Fibroblast of skin of left biceps (primary cell): ENCODE results near the gene GDPD5.

Source experiments
- DNase-seq, 2 experiments: peaks; one replicate each; pipeline ENCODE4 v3.0.0-alpha.2; 2013; ENCODE audit warnings: low read depth in 2 of 2

GDPD5 gene

GRCh38 chr11:75558939-75559843, 33.5 kb upstream of the GDPD5 start:
- peak; percentile 85 to 88 for DNase-seq

DNA sequence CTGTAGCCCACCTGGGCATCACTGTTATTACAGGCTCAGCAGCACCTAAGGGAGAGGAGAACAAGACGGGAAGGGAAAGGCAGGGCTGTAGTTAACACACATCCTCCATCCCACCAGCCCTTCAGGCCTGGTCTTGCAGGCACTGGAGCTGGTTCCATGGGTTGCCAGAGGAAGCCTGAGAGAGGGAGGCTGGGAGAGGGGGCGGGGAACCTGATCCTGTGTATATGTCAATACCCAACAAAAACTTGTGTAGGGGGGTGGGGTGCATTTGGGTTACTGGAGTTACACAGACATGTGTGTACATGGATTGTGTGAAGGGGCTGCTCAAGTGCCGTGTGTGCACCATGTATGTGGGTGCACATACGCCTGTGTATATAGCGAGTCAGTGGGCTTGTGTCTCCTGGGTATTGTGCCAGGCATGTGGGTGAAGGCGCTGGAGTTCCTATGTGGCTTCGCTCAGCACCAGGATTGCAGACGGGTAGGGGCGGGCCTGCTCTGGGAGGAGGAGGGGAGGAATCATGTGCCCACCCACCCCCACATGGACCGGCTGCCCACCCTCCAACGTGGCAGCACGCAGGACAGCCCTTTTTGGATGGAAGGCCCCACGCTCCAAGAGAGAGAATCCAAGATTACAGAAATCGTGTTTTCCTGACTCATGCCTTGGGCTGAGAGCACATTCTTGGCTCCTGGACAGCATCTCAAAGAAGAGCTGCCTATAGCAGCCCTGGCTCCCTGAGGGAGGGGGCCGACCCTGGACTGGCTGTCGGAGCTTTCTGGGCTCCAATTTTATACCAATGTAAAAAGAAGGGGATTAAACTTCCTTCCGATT, 32.1 kb upstream of the GDPD5 start:
- DNase-seq = peak; percentile 94

- DNase-seq = no peak
Observed at GRCh38 chr11:75556275-75556674, 30.5 kb upstream of the GDPD5 start.

- DNase-seq = no peak
Observed at GRCh38 chr11:75555079-75555811, 29.5 kb upstream of the GDPD5 start.

DNA sequence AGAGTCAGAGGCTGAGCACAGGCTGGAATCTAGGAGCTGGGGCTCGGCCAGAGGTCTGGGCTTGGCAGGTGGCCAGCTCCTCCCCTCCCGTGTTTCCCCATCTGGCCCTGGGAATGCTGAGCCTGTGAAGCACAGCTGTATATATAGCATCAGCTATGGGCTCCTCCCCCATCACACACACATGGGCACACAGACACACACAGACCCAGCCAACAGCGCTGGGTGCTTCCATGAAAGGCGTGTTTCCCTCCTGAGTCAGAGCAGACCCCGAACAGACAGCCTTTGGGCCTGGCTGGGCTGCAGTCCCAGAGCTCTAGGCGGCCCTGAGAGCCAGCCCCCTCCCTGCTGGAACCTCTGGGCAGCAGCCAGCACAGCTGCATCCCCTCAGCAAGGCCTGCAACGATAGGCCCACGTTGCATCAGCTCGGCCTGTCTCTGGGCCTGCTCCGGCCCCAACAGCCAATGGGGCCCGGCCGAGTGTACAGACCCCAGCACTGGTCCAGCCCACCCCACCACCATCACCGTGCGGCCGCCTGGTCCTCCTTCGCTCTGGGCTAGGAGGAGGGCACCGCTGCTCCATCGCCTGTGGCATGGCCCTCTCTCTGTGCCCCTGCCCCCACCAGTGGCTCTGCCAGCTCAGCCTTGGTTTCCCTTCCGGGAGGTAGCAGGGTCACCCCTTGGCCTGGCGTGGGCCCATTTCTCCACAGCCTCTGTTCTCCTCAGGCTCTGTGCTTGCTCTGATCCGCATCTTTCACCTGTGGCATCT, 28.7 kb upstream of the GDPD5 start:
- DNase-seq = peak; percentile 100

GRCh38 chr11:75553889-75554257, 28.1 kb upstream of the GDPD5 start:
- DNase-seq = no peak

- no peak for DNase-seq
Observed at GRCh38 chr11:75553182-75553581, 27.4 kb upstream of the GDPD5 start.

DNA sequence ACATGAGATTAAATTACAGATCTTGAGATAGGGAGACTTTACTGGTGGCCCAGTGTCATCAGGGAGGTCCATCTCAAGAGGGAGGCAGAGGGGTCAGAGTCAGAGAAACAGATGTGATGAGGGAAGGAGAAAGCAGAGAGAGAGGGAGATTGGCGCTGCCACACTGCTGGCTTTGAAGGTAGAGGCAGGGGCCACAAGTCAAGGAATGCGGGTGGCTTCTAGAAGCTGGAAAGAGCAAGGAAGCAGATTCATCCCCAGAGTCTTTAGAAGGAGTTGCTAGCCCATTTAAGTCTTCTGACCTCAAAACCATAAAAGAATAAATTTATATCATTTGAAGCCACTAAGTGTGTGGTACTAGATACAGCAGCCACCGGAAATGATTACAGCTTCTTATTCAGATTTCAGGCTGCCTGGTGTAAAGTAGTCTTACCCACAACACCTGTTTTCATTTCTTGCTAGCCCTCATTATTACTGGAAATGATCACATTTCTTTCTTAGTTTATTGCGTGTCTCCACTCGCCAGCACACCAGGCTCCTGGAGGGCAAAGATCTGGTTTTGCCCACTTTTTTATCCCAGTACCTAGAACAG, 23.7 kb upstream of the GDPD5 start:
- DNase-seq = no peak

DNA sequence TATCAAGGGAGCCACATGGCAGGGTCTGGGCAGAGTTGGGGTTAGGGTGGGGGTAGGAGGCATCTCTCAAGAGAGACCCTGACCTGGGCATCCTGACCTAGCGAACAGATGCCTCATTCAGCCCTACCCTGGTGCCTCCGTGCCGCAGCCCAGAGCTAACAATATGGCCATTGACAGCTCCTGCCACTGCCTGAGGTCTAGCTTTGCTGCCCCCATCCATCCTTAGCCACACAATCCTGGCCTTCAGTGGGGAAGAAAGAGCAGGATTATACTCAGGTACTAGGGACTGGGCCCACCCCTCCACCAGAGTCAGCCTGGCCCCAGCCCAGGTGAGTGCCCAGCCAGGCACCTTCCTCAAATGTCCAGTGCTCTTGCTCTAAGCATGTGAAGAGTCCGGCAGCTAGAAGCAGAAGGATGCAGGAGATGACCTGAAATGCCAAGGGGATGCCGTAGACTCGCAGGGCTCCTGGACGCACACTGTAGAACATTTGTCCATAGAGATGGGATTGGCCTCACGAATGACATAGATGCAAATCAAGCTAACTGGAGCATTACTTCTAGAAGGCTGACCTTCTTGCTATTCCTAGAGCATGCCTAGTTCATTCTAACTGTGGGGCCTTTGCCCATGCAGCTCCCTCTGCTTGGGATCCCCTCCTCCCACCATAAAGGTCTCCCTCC, 23.0 kb upstream of the GDPD5 start:
- DNase-seq = no peak

- DNase-seq = no peak
Observed at GRCh38 chr11:75547617-75548058, 21.9 kb upstream of the GDPD5 start.

- no peak for DNase-seq
Observed at GRCh38 chr11:75547177-75547576, 21.4 kb upstream of the GDPD5 start.

- no peak for DNase-seq
Observed at GRCh38 chr11:75543806-75544205, 18.1 kb upstream of the GDPD5 start.

GRCh38 chr11:75542088-75542438, 16.3 kb upstream of the GDPD5 start:
- DNase-seq = no peak

- no peak for DNase-seq
Observed at GRCh38 chr11:75541193-75542087, 15.7 kb upstream of the GDPD5 start.

DNA sequence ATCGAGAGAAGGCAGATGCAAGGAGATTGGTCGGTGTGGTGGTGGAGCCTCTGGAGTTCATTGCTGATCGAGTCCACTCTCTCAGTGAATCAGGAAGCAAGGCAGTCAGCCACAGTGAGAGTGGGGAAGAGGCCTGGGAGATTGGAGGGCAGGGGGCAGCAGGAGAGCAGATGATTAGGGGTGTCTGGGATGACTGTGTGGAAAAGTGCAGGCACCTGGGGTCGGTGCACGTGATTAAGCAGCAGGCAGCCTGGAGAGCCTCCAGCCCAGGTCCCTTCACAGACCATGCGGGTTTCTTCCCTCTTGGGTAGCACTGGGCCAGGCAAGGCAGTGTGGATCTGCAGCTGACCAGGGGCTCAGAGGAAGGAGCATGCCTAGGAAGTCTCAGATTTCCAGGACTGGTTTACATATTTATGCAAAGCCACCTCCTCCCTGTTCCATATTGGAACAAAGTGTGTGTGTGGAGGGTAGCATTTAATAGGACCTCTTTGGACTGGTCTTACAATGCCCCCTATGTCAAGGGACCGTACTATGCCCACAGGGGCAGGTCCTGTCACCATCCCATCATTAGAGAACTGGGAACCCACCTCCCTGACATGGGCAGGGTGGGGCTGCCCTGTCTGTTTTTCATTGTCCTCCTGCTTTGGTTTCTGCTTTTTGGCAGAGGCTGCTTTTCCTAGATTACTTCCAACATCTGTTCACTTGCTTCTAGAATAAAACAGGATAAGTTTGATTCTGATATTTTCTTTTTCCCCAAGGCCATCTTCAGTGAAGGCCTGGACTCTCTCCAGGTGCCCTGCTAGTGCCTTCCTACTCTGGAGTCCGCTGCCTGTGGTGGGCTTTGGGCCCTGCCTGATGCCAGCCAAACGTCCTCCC, 14.0 kb upstream of the GDPD5 start:
- DNase-seq = no peak

GRCh38 chr11:75538150-75538942, 12.6 kb upstream of the GDPD5 start:
- DNase-seq = no peak

GRCh38 chr11:75537740-75538139, 12.0 kb upstream of the GDPD5 start:
- DNase-seq = no peak
